H9 (cell line): Measurements from ENCODE around the gene PRR11. TPM values are rescaled to one million over a fixed set of nuclear protein-coding genes. Genes with fewer than 3 reads are reported as not detected.

Experiments
- DNase-seq: peaks from one replicate; pipeline ENCODE4 v3.0.0-alpha.2; 2017
- H2AFZ ChIP-seq: one replicate; pipeline ENCODE4 v1.6.1; 2013; ENCODE audit warnings: mild to moderate bottlenecking, low read length, control low read depth, moderate library complexity
- H2AK5ac ChIP-seq: 2 replicates; pipeline ENCODE4 v1.6.1; 2013; ENCODE audit warnings: low read length, control low read depth, mixed read lengths; ENCODE audit not compliant: insufficient read length
- H2BK120ac ChIP-seq: one replicate; pipeline ENCODE4 v1.6.1; 2013; ENCODE audit warnings: low read depth, mild to moderate bottlenecking, low read length, control low read depth, inconsistent platforms; ENCODE audit not compliant: poor library complexity, severe bottlenecking
- H2BK12ac ChIP-seq: 2 replicates; pipeline ENCODE4 v1.6.1; 2013; ENCODE audit warnings: low read length, control low read depth, mixed read lengths, low read depth; ENCODE audit not compliant: insufficient read length
- H2BK15ac ChIP-seq: 2 replicates; pipeline ENCODE4 v1.6.1; 2013; ENCODE audit warnings: low read depth, low read length, control low read depth
- H2BK20ac ChIP-seq: one replicate; pipeline ENCODE4 v1.6.1; 2013; ENCODE audit warnings: low read depth, mild to moderate bottlenecking, low read length, control low read depth, inconsistent platforms; ENCODE audit not compliant: poor library complexity, severe bottlenecking
- H2BK5ac ChIP-seq: 2 replicates; pipeline ENCODE4 v1.6.1; 2013; ENCODE audit warnings: low read length, control low read depth, mixed read lengths; ENCODE audit not compliant: insufficient read length
- H3K14ac ChIP-seq: 2 replicates; pipeline ENCODE4 v1.6.1; 2013; ENCODE audit warnings: low read length, control low read depth; ENCODE audit not compliant: insufficient read depth
- H3K18ac ChIP-seq: 2 replicates; pipeline ENCODE4 v1.6.1; 2013; ENCODE audit warnings: low read depth, mild to moderate bottlenecking, mixed read lengths, low read length, control low read depth; ENCODE audit not compliant: insufficient read length
- H3K23ac ChIP-seq: 2 replicates; pipeline ENCODE4 v1.6.1; 2013; ENCODE audit warnings: low read length, control low read depth, mixed read lengths, low read depth; ENCODE audit not compliant: insufficient read length
- H3K23me2 ChIP-seq: 2 replicates; pipeline ENCODE4 v1.6.1; 2013; ENCODE audit warnings: low read depth, mild to moderate bottlenecking, mixed read lengths, low read length, control low read depth; ENCODE audit not compliant: insufficient read length, poor library complexity, severe bottlenecking
- H3K27ac ChIP-seq: 2 replicates; pipeline ENCODE4 v1.5.1; 2013; ENCODE audit warnings: low read length, control low read depth, mixed read lengths, low read depth; ENCODE audit not compliant: insufficient read length
- H3K27me3 ChIP-seq: 2 replicates; pipeline ENCODE4 v1.6.1; 2013; ENCODE audit warnings: low read length, control low read depth, inconsistent platforms; ENCODE audit not compliant: insufficient read depth
- H3K4ac ChIP-seq: 2 replicates; pipeline ENCODE4 v1.6.1; 2013; ENCODE audit warnings: low read depth, mild to moderate bottlenecking, control low read depth, inconsistent platforms, low read length, moderate library complexity
- H3K4me1 ChIP-seq: 2 replicates; pipeline ENCODE4 v1.6.1; 2013; ENCODE audit warnings: low read length, control low read depth, inconsistent platforms; ENCODE audit not compliant: insufficient read depth
- H3K4me2 ChIP-seq: 2 replicates; pipeline ENCODE4 v1.6.1; 2013; ENCODE audit warnings: low read length, control low read depth, mixed read lengths; ENCODE audit not compliant: insufficient read length, insufficient read depth
- H3K56ac ChIP-seq: 2 replicates; pipeline ENCODE4 v1.6.1; 2013; ENCODE audit warnings: low read depth, mild to moderate bottlenecking, mixed read lengths, low read length, control low read depth; ENCODE audit not compliant: insufficient read length
- H3K79me1 ChIP-seq: 2 replicates; pipeline ENCODE4 v1.6.1; 2013; ENCODE audit warnings: low read depth, mild to moderate bottlenecking, moderate library complexity, low read length, control low read depth, inconsistent platforms; ENCODE audit not compliant: insufficient read depth, poor library complexity, severe bottlenecking
- H3K79me2 ChIP-seq: 2 replicates; pipeline ENCODE4 v1.6.1; 2013; ENCODE audit warnings: low read length, control low read depth, inconsistent platforms; ENCODE audit not compliant: insufficient read depth
- H3K9ac ChIP-seq: 2 replicates; pipeline ENCODE4 v1.6.1; 2013; ENCODE audit warnings: low read length, control low read depth, mixed read lengths; ENCODE audit not compliant: insufficient read length; ENCODE audit errors: extremely low read depth
- H3K9me3 ChIP-seq: one replicate; pipeline ENCODE4 v1.6.1; 2013; ENCODE audit warnings: low read depth, low read length, inconsistent platforms; ENCODE audit not compliant: control insufficient read depth
- H3T11ph ChIP-seq: one replicate; pipeline ENCODE4 v1.6.1; 2013; ENCODE audit warnings: mild to moderate bottlenecking, low read length, control low read depth, inconsistent platforms
- H4K20me1 ChIP-seq: one replicate; pipeline ENCODE4 v1.6.1; 2013; ENCODE audit not compliant: control insufficient read depth, insufficient read length, insufficient read depth
- H4K5ac ChIP-seq: 2 replicates; pipeline ENCODE4 v1.6.1; 2013; ENCODE audit warnings: low read depth, mild to moderate bottlenecking, mixed read lengths, low read length, control low read depth; ENCODE audit not compliant: insufficient read length
- H4K8ac ChIP-seq: replicated peaks from 2 replicates; pipeline ENCODE4 v1.6.1; 2013; ENCODE audit warnings: low read length, control low read depth, mixed read lengths, low read depth; ENCODE audit not compliant: insufficient read length
- H4K91ac ChIP-seq: 2 replicates; pipeline ENCODE4 v1.6.1; 2013; ENCODE audit warnings: low read depth, mild to moderate bottlenecking, moderate library complexity, mixed read lengths, low read length, control low read depth; ENCODE audit not compliant: insufficient read length
- H3K27ac Mint-ChIP-seq, 3 experiments: 2 replicates in 2 of 3; 3 replicates in 1 of 3; pipeline ENCODE4 v1.8.0; 2020 to 2021; ENCODE audit warnings: mixed read lengths in 3 of 3, mild to moderate bottlenecking in 1 of 3, moderate library complexity in 1 of 3
- H3K27me3 Mint-ChIP-seq: 2 replicates; pipeline ENCODE4 v1.8.0; 2021; ENCODE audit warnings: low read depth, mild to moderate bottlenecking, moderate library complexity, mixed read lengths
- H3K36me3 Mint-ChIP-seq, 3 experiments: 2 replicates in 2 of 3; 3 replicates in 1 of 3; pipeline ENCODE4 v1.8.0; 2020 to 2021; ENCODE audit warnings: low read depth in 3 of 3, mixed read lengths in 3 of 3; ENCODE audit not compliant: insufficient read depth in 1 of 3
- H3K4me1 Mint-ChIP-seq, 2 experiments: 2 replicates each; pipeline ENCODE4 v1.8.0; 2020; ENCODE audit warnings: mixed read lengths in 2 of 2
- H3K4me3 Mint-ChIP-seq, 2 experiments: 2 replicates in 1 of 2; 3 replicates in 1 of 2; pipeline ENCODE4 v1.8.0; 2020 to 2021; ENCODE audit warnings: mild to moderate bottlenecking in 2 of 2, mixed read lengths in 2 of 2, moderate library complexity in 1 of 2
- H3K9me3 Mint-ChIP-seq, 2 experiments: 2 replicates in 1 of 2; 3 replicates in 1 of 2; pipeline ENCODE4 v1.8.0; 2020; ENCODE audit warnings: mild to moderate bottlenecking in 2 of 2, mixed read lengths in 2 of 2, moderate library complexity in 1 of 2
- WGBS: extraction: QIAGEN DNeasy Blood & Tissue Kit; methylation state at CpG from one replicate; pipeline ENCODE4 v1.1.7; 2013; ENCODE audit warnings: missing lambda C conversion rate, low lambda C conversion rate, mixed read lengths; ENCODE audit not compliant: insufficient read length; ENCODE audit errors: extremely low coverage; 5-methylcytosine and 5-hydroxymethylcytosine counted together
- total RNA-seq: library from RNA; stranded (reverse); gene quantifications from 2 replicates; pipeline ENCODE4 v1.2.1, GENCODE V29; 2021
- TF ChIP-seq, protein P1 (sequence below): fragments of 200-600 bp; sonication (generic); conservative IDR thresholded peaks from 3 replicates; pipeline ENCODE4 v1.8.0; 2021; ENCODE audit warnings: antibody characterized with exemption, mild to moderate bottlenecking

The PRR11 gene
- total RNA-seq, 1 experiment from 2014 or later: 70.7 TPM

DNA sequence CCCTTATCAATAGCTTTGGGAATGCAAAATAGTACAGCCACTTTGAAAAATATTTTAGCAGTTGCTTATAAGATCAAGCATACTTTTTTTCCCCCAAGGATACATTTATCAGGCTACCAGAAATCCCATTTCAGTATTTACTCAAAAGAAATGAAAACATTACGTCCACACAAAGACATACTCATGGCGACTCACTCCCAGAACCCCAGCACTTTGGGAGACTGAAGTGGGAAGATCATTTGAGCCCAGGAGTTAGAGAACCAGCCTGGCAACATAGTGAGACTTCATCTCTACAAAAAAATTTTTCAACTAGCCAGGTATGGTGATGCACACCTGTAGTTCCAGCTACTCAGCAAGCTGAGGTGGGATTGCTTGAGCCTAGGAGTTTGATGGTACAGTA, 6.5 kb upstream of the PRR11 start:
- Histone ChIP-seq H3K4me2 (no peak overlapping the region), H2AFZ (no peak overlapping the region), H3K27ac (no peak overlapping the region), H3K18ac (no peak overlapping the region), H4K8ac (no peak overlapping the region), H2BK120ac (no peak overlapping the region), H2BK20ac (no peak overlapping the region), H4K20me1 (no peaks in the 10 kb centered on the region), H2BK12ac (no peak overlapping the region), H3K4me1 (no peaks in the 10 kb centered on the region), H3K23ac (no peak overlapping the region), H3K27me3 (no peaks in the 10 kb centered on the region), H3K14ac (no peak overlapping the region), H3K9ac (no peak overlapping the region), H3K9me3 (no peaks in the 10 kb centered on the region), H4K5ac (no peak overlapping the region), H3T11ph (no peak overlapping the region), H2BK15ac (no peak overlapping the region), H3K79me2 (peaks cover 45% of the 10 kb centered on the region; the same call in 1 of the 2 replicates), H3K79me1 (peaks cover 19% of the 10 kb centered on the region), H3K23me2 (peaks cover 5% of the 10 kb centered on the region), H3K56ac (no peak overlapping the region), H2BK5ac (no peak overlapping the region), H3K4ac (no peak overlapping the region), H2AK5ac (no peak overlapping the region), H4K91ac (no peak overlapping the region)
- WGBS: no CpG with 5 or more reads among the region's 2 CpGs
- Mint-ChIP-seq H3K4me1 (peaks cover 22 to 30% of the 10 kb centered on the region in 2 experiments), H3K27me3 (no peaks in the 10 kb centered on the region), H3K27ac (no peak overlapping the region; a peak in 1 of 7 replicates), H3K36me3 (peaks cover 0 to 14% (median 14%) of the 10 kb centered on the region in 3 experiments; a peak in 6 of 7 replicates), H3K4me3 (no peak overlapping the region), H3K9me3 (no peaks in the 10 kb centered on the region)
- TF ChIP-seq, protein P1, sequence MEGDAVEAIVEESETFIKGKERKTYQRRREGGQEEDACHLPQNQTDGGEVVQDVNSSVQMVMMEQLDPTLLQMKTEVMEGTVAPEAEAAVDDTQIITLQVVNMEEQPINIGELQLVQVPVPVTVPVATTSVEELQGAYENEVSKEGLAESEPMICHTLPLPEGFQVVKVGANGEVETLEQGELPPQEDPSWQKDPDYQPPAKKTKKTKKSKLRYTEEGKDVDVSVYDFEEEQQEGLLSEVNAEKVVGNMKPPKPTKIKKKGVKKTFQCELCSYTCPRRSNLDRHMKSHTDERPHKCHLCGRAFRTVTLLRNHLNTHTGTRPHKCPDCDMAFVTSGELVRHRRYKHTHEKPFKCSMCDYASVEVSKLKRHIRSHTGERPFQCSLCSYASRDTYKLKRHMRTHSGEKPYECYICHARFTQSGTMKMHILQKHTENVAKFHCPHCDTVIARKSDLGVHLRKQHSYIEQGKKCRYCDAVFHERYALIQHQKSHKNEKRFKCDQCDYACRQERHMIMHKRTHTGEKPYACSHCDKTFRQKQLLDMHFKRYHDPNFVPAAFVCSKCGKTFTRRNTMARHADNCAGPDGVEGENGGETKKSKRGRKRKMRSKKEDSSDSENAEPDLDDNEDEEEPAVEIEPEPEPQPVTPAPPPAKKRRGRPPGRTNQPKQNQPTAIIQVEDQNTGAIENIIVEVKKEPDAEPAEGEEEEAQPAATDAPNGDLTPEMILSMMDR: no peak
- DNase-seq: no peak
